Measurements from ENCODE around the gene SSTR4.
"Not testable (repeated sequence)": the region's sequence is repeated elsewhere in the genome, so short reads cannot be mapped to it uniquely, and the experiment has no call there.

Gene SSTR4

GRCh38 chr20:23021541-23021940, 13.6 kb upstream of the SSTR4 start:
- H3K27ac ChIP-seq (ENCODE audit: low read depth, low read length) = no peak overlapping the region
- no peaks in the 10 kb centered on the region for H3K27me3 ChIP-seq (ENCODE audit: control insufficient read depth, insufficient read depth, low read length)

GRCh38 chr20:23021951-23022350, 13.2 kb upstream of the SSTR4 start:
- H3K27ac ChIP-seq (ENCODE audit: low read depth, low read length) = no peak overlapping the region
- no peaks in the 10 kb centered on the region for H3K36me3 ChIP-seq (ENCODE audit: control insufficient read depth, insufficient read depth, low read length)
- H3K27me3 ChIP-seq (ENCODE audit: control insufficient read depth, insufficient read depth, low read length) = peaks cover 2% of the 10 kb centered on the region
- H3K4me1 ChIP-seq (ENCODE audit: control insufficient read depth, insufficient read depth, low read length) = no peaks in the 10 kb centered on the region
- H3K4me3 ChIP-seq (ENCODE audit: low read length) = no peak overlapping the region
- no peak overlapping the region for H3K9ac ChIP-seq (ENCODE audit: low read length)

More at GRCh38 chr20:23021541-23021940, 13.6 kb upstream of the SSTR4 start:
- H3K9ac ChIP-seq (ENCODE audit: low read length) = no peak overlapping the region
- no peaks in the 10 kb centered on the region for H3K36me3 ChIP-seq (ENCODE audit: control insufficient read depth, insufficient read depth, low read length)
- no peak overlapping the region for H3K4me3 ChIP-seq (ENCODE audit: low read length)
- H3K4me1 ChIP-seq (ENCODE audit: control insufficient read depth, insufficient read depth, low read length) = no peaks in the 10 kb centered on the region

- no peak overlapping the region for H3K27ac ChIP-seq (ENCODE audit: low read depth, low read length)
- no peak overlapping the region for H3K4me3 ChIP-seq (ENCODE audit: low read length)
- H3K9ac ChIP-seq (ENCODE audit: low read length) = no peak overlapping the region
- no peaks in the 10 kb centered on the region for H3K36me3 ChIP-seq (ENCODE audit: control insufficient read depth, insufficient read depth, low read length)
- H3K4me1 ChIP-seq (ENCODE audit: control insufficient read depth, insufficient read depth, low read length) = no peaks in the 10 kb centered on the region
- peaks cover 3% of the 10 kb centered on the region for H3K27me3 ChIP-seq (ENCODE audit: control insufficient read depth, insufficient read depth, low read length)
Observed at GRCh38 chr20:23022849-23023248, 12.3 kb upstream of the SSTR4 start.

- H3K27me3 ChIP-seq (ENCODE audit: control insufficient read depth, insufficient read depth, low read length) = peaks cover 3% of the 10 kb centered on the region
- H3K4me3 ChIP-seq (ENCODE audit: low read length) = no peak overlapping the region
- no peak overlapping the region for H3K9ac ChIP-seq (ENCODE audit: low read length)
- no peaks in the 10 kb centered on the region for H3K4me1 ChIP-seq (ENCODE audit: control insufficient read depth, insufficient read depth, low read length)
- H3K27ac ChIP-seq (ENCODE audit: low read depth, low read length) = no peak overlapping the region
- H3K36me3 ChIP-seq (ENCODE audit: control insufficient read depth, insufficient read depth, low read length) = no peaks in the 10 kb centered on the region
Observed at GRCh38 chr20:23023621-23024177, 11.4 kb upstream of the SSTR4 start.

GRCh38 chr20:23024701-23025100, 10.4 kb upstream of the SSTR4 start:
- Histone ChIP-seq H3K9ac (ENCODE audit: low read length) (no peak overlapping the region), H3K36me3 (ENCODE audit: control insufficient read depth, insufficient read depth, low read length) (no peaks in the 10 kb centered on the region), H3K4me1 (ENCODE audit: control insufficient read depth, insufficient read depth, low read length) (no peaks in the 10 kb centered on the region), H3K27me3 (ENCODE audit: control insufficient read depth, insufficient read depth, low read length) (peaks cover 3% of the 10 kb centered on the region), H3K27ac (ENCODE audit: low read depth, low read length) (no peak overlapping the region), H3K4me3 (ENCODE audit: low read length) (no peak overlapping the region)

GRCh38 chr20:23025503-23025902, 9.6 kb upstream of the SSTR4 start:
- H3K36me3 ChIP-seq (ENCODE audit: control insufficient read depth, insufficient read depth, low read length); H3K4me3 ChIP-seq (ENCODE audit: low read length); H3K27me3 ChIP-seq (ENCODE audit: control insufficient read depth, insufficient read depth, low read length); H3K4me1 ChIP-seq (ENCODE audit: control insufficient read depth, insufficient read depth, low read length); H3K9ac ChIP-seq (ENCODE audit: low read length); H3K27ac ChIP-seq (ENCODE audit: low read depth, low read length): not testable (repeated sequence)

- Histone ChIP-seq H3K27me3 (ENCODE audit: control insufficient read depth, insufficient read depth, low read length) (peaks cover 3% of the 10 kb centered on the region), H3K4me1 (ENCODE audit: control insufficient read depth, insufficient read depth, low read length) (no peaks in the 10 kb centered on the region), H3K4me3 (ENCODE audit: low read length) (no peak overlapping the region), H3K36me3 (ENCODE audit: control insufficient read depth, insufficient read depth, low read length) (no peaks in the 10 kb centered on the region), H3K9ac (ENCODE audit: low read length) (no peak overlapping the region), H3K27ac (ENCODE audit: low read depth, low read length) (no peak overlapping the region)
Observed at GRCh38 chr20:23027721-23028120, 7.4 kb upstream of the SSTR4 start.

GRCh38 chr20:23028392-23028791, 6.7 kb upstream of the SSTR4 start:
- H3K4me3 ChIP-seq (ENCODE audit: low read length) = no peak overlapping the region
- peaks cover 3% of the 10 kb centered on the region for H3K27me3 ChIP-seq (ENCODE audit: control insufficient read depth, insufficient read depth, low read length)
- H3K9ac ChIP-seq (ENCODE audit: low read length) = no peak overlapping the region
- no peaks in the 10 kb centered on the region for H3K4me1 ChIP-seq (ENCODE audit: control insufficient read depth, insufficient read depth, low read length)
- H3K36me3 ChIP-seq (ENCODE audit: control insufficient read depth, insufficient read depth, low read length) = no peaks in the 10 kb centered on the region
- H3K27ac ChIP-seq (ENCODE audit: low read depth, low read length) = no peak overlapping the region

GRCh38 chr20:23029324-23029723, 5.8 kb upstream of the SSTR4 start:
- Histone ChIP-seq H3K36me3 (ENCODE audit: control insufficient read depth, insufficient read depth, low read length) (no peaks in the 10 kb centered on the region), H3K27me3 (ENCODE audit: control insufficient read depth, insufficient read depth, low read length) (peaks cover 3% of the 10 kb centered on the region), H3K4me3 (ENCODE audit: low read length) (no peak overlapping the region), H3K4me1 (ENCODE audit: control insufficient read depth, insufficient read depth, low read length) (no peaks in the 10 kb centered on the region), H3K27ac (ENCODE audit: low read depth, low read length) (no peak overlapping the region), H3K9ac (ENCODE audit: low read length) (no peak overlapping the region)

- no peak overlapping the region for H3K4me3 ChIP-seq (ENCODE audit: low read length)
- H3K9ac ChIP-seq (ENCODE audit: low read length) = no peak overlapping the region
- peaks cover 7% of the 10 kb centered on the region for H3K27me3 ChIP-seq (ENCODE audit: control insufficient read depth, insufficient read depth, low read length)
- H3K4me1 ChIP-seq (ENCODE audit: control insufficient read depth, insufficient read depth, low read length) = no peaks in the 10 kb centered on the region
- no peak overlapping the region for H3K27ac ChIP-seq (ENCODE audit: low read depth, low read length)
- no peaks in the 10 kb centered on the region for H3K36me3 ChIP-seq (ENCODE audit: control insufficient read depth, insufficient read depth, low read length)
Observed at GRCh38 chr20:23031346-23031745, 3.8 kb upstream of the SSTR4 start.

- Histone ChIP-seq H3K9ac (ENCODE audit: low read length) (no peak overlapping the region), H3K27me3 (ENCODE audit: control insufficient read depth, insufficient read depth, low read length) (peaks cover 6% of the 10 kb centered on the region), H3K27ac (ENCODE audit: low read depth, low read length) (no peak overlapping the region), H3K4me1 (ENCODE audit: control insufficient read depth, insufficient read depth, low read length) (no peaks in the 10 kb centered on the region), H3K36me3 (ENCODE audit: control insufficient read depth, insufficient read depth, low read length) (no peaks in the 10 kb centered on the region), H3K4me3 (ENCODE audit: low read length) (no peak overlapping the region)
Observed at GRCh38 chr20:23032056-23032749, 2.9 kb upstream of the SSTR4 start.

GRCh38 chr20:23032750-23033078, 2.4 kb upstream of the SSTR4 start:
- Histone ChIP-seq H3K27ac (ENCODE audit: low read depth, low read length) (no peak overlapping the region), H3K27me3 (ENCODE audit: control insufficient read depth, insufficient read depth, low read length) (peaks cover 6% of the 10 kb centered on the region), H3K4me3 (ENCODE audit: low read length) (no peak overlapping the region), H3K36me3 (ENCODE audit: control insufficient read depth, insufficient read depth, low read length) (no peaks in the 10 kb centered on the region), H3K4me1 (ENCODE audit: control insufficient read depth, insufficient read depth, low read length) (no peaks in the 10 kb centered on the region), H3K9ac (ENCODE audit: low read length) (no peak overlapping the region)

- Histone ChIP-seq H3K36me3 (ENCODE audit: control insufficient read depth, insufficient read depth, low read length) (no peaks in the 10 kb centered on the region), H3K4me1 (ENCODE audit: control insufficient read depth, insufficient read depth, low read length) (no peaks in the 10 kb centered on the region), H3K27ac (ENCODE audit: low read depth, low read length) (no peak overlapping the region), H3K4me3 (ENCODE audit: low read length) (no peak overlapping the region), H3K9ac (ENCODE audit: low read length) (no peak overlapping the region), H3K27me3 (ENCODE audit: control insufficient read depth, insufficient read depth, low read length) (peaks cover 6% of the 10 kb centered on the region)
Observed at GRCh38 chr20:23033918-23034317, 1.2 kb upstream of the SSTR4 start.

All from rectal smooth muscle tissue (tissue), 1 donor.